Measurements from ENCODE around the gene FGD3. TPM values are rescaled to one million over a fixed set of nuclear protein-coding genes. Genes with fewer than 3 reads are reported as not detected.

The FGD3 gene
- total RNA-seq, 2 donors from 2014 or later = 42.0 to 43.3 TPM

DNA sequence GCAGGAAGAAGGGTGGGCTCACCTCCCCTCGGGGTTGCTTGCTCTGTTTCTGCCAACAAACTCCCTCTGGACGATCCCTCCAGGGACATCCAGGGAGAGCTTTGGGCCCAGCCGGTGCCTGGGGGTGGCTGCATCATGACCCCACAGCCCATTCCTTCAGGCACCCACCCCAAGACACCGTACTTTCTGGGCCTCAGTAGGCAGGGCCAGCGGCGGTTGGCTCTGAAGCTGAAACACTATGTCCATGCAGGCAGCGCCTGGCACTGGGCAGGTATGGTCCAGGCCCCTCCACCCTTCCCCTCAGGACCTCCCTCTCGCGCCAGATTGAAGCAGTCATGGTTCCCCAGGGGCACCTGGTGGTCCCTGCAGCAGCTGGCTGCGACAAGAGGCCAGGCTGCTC lies 92.7 kb downstream of the FGD3 start:
- DNase-seq (ENCODE audit: low spot score) (no peak), ATAC-seq (peak in 1 of 2 donors; percentile 29)
- Mint-ChIP-seq H3K4me3 (no peak overlapping the region), H3K27me3 (peaks cover 0 to 14% of the 10 kb centered on the region in 2 donors), H3K36me3 (no peaks in the 10 kb centered on the region), H3K27ac (no peak overlapping the region), H3K9me3 (no peaks in the 10 kb centered on the region), H3K4me1 (ENCODE audit: low read depth in 2 of 2) (peaks cover 11 to 23% of the 10 kb centered on the region in 2 donors)

DNA sequence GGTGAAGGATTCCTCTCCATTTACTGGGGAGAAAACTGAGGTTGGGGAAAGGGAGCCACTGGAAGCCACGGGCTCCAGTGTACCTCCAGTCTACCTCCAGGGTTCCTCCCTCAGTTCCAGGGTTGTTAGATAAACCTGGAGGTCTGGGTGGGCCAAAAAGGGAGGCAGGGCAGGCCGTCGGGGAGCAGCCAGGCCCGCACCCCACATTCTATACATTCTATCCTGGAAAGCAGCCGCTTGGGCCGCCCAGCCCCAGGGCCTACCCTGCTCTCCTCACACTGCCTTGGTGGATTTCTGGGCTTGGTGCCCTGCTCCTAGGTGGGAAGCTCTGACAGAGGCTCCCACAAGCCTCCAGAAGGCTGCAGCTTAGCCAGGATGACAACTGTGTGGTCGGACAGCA lies 93.1 kb downstream of the FGD3 start:
- no peak overlapping the region for H3K4me3 Mint-ChIP-seq
- H3K4me1 Mint-ChIP-seq (ENCODE audit: low read depth in 2 of 2) = peaks cover 11 to 23% of the 10 kb centered on the region in 2 donors
- peaks cover 0 to 16% of the 10 kb centered on the region in 2 donors for H3K27me3 Mint-ChIP-seq
- DNase-seq (ENCODE audit: low spot score) = no peak
- H3K27ac Mint-ChIP-seq = no peak overlapping the region
- no peaks in the 10 kb centered on the region for H3K36me3 Mint-ChIP-seq
- H3K9me3 Mint-ChIP-seq = no peaks in the 10 kb centered on the region
- no peak for ATAC-seq

DNA sequence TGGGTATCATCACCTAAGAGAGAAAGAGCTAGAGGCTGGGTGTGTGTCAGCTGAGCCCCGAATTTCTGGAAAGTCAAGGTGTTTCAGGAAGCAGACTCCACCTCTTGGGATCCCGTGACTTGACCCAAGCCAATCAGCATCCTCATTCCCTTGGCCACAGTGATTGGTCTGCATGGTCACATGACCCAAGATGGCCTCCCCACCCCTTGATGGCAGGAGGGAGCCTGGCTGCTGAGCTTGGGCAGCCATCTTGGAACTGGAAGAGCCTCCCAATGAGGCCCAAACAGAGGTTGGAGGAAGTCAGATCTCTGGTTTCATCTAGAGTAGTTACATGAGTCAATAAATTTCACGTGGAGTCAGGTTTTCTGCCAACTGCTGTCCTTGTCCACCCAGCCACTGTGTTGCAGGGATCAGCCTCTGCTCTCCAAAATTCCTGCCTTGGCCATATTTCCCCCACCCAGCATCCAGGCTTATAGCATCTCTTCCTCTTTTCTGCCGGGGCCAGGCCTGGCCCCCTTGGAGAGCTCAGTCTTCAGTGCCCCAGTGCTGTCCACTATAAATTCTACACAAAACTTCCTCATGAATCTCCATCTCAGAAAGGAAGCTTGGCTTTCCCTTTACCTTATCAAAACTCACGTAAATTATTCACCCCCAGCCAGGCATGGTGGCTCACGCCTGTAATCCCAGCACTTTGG lies 93.9 kb downstream of the FGD3 start:
- H3K4me3 Mint-ChIP-seq = no peak overlapping the region
- ATAC-seq = no peak
- H3K27ac Mint-ChIP-seq = peak overlapping the region in 1 of 2 donors; percentile 27

DNA sequence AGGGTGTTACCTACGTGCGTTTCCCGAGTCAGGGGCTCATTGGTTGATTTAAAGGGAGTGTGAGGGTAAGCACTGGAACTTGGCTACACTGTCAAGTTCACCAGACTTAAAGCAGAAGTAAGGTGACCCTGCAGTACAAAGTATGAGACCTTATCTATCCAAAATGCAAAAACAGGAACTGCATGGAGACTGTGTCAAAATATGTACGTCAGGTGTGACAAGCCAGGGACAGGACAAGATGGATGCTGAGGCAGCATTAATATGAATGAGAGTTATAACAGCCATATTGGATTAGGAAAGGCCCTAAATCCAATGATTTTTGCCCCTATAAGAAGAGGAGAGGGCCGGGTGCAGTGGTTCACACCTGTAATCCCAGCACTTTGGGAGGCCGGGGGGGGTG lies 95.8 kb downstream of the FGD3 start:
- Mint-ChIP-seq H3K36me3 (no peaks in the 10 kb centered on the region), H3K4me3 (no peak overlapping the region), H3K27me3 (peaks cover 0 to 26% of the 10 kb centered on the region in 2 donors), H3K9me3 (no peaks in the 10 kb centered on the region), H3K27ac (peak overlapping the region; percentile 17 to 31), H3K4me1 (ENCODE audit: low read depth in 2 of 2) (peaks cover 11 to 18% of the 10 kb centered on the region in 2 donors)
- ATAC-seq (no peak), DNase-seq (ENCODE audit: low spot score) (no peak)

More for the DNA sequence above, 93.9 kb downstream of the FGD3 start:
- no peak for DNase-seq (ENCODE audit: low spot score)
- Mint-ChIP-seq H3K4me1 (ENCODE audit: low read depth in 2 of 2) (peaks cover 11 to 23% of the 10 kb centered on the region in 2 donors), H3K9me3 (no peaks in the 10 kb centered on the region), H3K27me3 (peaks cover 0 to 20% of the 10 kb centered on the region in 2 donors), H3K36me3 (no peaks in the 10 kb centered on the region)

DNA sequence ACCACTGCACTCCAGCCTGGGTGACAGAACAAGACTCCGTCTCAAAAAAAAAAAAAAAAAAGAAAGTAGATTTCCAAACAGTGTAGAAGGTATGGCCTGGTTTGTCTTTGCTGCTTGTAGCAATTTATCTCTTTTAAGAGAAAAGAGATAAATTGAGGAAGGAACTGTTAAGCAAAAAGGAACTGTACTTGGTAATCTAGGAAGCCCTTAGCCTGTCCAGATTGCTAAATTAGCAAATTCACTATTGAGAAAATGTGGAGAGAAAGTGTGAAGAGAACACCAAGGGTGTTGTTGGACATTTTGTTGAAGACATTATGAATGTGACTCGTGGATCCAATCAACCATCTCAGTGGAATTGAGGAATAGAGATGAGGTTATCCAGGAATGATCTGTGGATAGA lies 98.2 kb downstream of the FGD3 start:
- H3K27me3 Mint-ChIP-seq = peaks cover 0 to 38% of the 10 kb centered on the region in 2 donors
- H3K9me3 Mint-ChIP-seq = no peaks in the 10 kb centered on the region
- H3K27ac Mint-ChIP-seq = peak overlapping the region in 1 of 2 donors; percentile 57
- ATAC-seq = no peak
- H3K36me3 Mint-ChIP-seq = no peaks in the 10 kb centered on the region
- no peak overlapping the region for H3K4me3 Mint-ChIP-seq
- H3K4me1 Mint-ChIP-seq (ENCODE audit: low read depth in 2 of 2) = peaks cover 11 to 12% of the 10 kb centered on the region in 2 donors
- DNase-seq (ENCODE audit: low spot score) = no peak

DNA sequence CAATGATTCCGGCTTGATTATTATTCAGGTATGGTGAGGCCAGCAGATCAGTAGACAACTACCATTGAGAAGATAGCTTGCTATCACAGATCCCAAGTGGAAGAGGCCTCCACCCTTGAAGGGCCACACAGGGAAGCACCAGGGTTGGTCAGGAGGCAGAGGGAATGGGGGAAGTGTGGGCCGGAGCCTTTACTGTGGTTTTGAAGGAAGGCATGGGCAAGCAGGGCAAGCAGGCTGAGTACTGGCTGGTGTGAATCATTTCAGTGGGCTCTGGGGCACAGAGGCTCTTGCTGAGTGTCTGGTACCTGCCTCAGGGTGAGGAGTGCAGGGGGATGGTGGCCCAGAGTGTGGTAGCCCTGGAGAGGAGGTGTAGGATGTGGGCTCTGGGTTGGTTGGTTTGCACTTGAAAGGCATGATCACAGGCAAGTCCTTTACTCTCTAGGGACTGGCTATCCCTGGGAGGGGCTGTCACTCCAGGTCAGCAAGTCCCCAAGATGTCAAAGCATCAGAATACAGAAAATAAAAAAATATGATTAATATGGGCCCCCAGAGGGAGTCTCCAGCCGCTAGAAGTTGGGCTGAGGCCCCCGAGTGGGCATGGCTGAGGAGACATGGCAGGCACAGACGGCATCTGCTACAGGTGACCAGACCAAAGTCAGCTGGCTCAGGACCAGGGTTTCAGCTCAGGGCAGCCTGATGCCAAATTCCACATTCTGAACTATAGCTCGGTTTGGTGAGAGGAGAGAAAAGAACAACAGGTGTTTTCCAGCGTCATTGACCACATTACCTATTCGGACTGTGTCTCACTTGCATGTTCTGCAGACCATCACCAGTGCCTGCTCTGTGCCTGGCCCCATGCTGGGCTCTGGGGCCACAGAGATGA lies 101.5 kb downstream of the FGD3 start:
- Mint-ChIP-seq H3K4me3 (no peak overlapping the region), H3K36me3 (no peaks in the 10 kb centered on the region), H3K27ac (no peak overlapping the region), H3K9me3 (no peaks in the 10 kb centered on the region), H3K27me3 (peaks cover 0 to 27% of the 10 kb centered on the region in 2 donors), H3K4me1 (ENCODE audit: low read depth in 2 of 2) (peaks cover 0 to 2% of the 10 kb centered on the region in 2 donors)
- DNase-seq (ENCODE audit: low spot score) (no peak), ATAC-seq (peak in 1 of 2 donors; percentile 25)

DNA sequence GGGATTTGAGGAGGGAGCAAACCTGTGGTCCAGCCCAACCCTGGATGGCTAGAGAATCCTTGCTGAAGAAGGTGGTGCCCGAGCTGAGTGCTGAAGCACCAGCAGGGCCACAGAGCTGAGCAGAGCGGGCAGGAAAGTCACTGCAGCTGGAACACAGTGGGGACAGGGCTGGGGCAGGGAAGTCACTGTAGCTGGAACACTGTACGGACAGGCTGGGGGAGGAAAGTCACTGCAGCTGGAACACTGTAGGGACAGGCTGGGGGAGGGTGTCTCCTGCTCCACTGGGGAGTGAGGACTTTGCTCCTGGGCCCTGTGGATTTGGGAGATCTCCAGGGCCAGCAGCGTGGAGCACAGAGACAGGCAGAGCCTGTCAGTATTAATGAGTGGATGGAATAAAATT lies 102.2 kb downstream of the FGD3 start:
- Mint-ChIP-seq H3K27ac (no peak overlapping the region), H3K27me3 (peaks cover 0 to 25% of the 10 kb centered on the region in 2 donors), H3K4me3 (no peak overlapping the region), H3K4me1 (ENCODE audit: low read depth in 2 of 2) (peaks cover 0 to 2% of the 10 kb centered on the region in 2 donors), H3K9me3 (no peaks in the 10 kb centered on the region), H3K36me3 (no peaks in the 10 kb centered on the region)
- no peak for ATAC-seq
- no peak for DNase-seq (ENCODE audit: low spot score)

DNA sequence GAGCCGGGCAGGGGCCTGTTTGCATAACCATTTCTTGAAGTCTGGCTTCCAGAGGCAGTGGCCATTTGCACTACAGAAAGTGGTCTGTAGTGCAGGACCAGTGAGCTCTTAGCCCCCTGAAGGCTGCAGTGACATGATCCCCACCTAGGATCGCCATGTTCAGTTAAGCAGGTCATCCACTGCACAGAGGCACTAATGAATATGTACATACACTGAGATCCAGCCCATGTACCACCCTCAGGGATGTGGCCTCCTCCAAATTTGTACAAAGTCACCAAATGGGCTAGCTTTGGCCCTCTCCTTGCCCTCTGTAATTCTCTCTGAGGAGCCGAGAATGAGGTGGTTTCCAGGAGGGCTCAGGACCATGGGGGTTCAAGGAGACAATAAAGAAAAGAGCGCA lies 102.9 kb downstream of the FGD3 start:
- H3K27me3 Mint-ChIP-seq = peaks cover 0 to 22% of the 10 kb centered on the region in 2 donors
- no peak for ATAC-seq
- H3K4me3 Mint-ChIP-seq = no peak overlapping the region
- no peak overlapping the region for H3K27ac Mint-ChIP-seq
- H3K36me3 Mint-ChIP-seq = no peaks in the 10 kb centered on the region
- no peaks in the 10 kb centered on the region for H3K9me3 Mint-ChIP-seq
- peaks cover 0 to 2% of the 10 kb centered on the region in 2 donors for H3K4me1 Mint-ChIP-seq (ENCODE audit: low read depth in 2 of 2)
- no peak for DNase-seq (ENCODE audit: low spot score)

DNA sequence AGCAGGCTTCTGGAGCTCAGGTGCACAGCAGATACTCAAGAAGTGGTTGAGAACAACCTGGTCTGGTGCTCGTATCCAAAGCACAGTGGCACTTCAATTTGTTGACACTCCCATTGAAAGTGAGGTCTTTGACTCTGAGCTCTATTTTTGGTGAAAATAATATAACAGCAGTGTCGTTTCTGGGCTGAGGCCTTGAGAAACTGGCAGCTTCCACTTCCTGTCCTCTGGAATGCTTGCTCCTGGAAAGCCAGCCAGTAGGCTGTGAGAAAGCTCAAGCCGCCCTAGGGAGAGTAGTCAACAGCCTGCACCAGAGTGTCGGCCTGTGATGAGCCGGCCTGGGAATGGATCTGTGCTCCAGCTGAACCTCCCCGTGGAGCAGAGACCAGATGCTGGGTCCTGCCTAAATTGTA lies 104.4 kb downstream of the FGD3 start:
- Mint-ChIP-seq H3K4me3 (no peak overlapping the region), H3K9me3 (no peaks in the 10 kb centered on the region), H3K27me3 (peaks cover 0 to 18% of the 10 kb centered on the region in 2 donors), H3K27ac (no peak overlapping the region), H3K4me1 (ENCODE audit: low read depth in 2 of 2) (peaks cover 0 to 2% of the 10 kb centered on the region in 2 donors), H3K36me3 (no peaks in the 10 kb centered on the region)
- ATAC-seq (no peak), DNase-seq (ENCODE audit: low spot score) (no peak)

DNA sequence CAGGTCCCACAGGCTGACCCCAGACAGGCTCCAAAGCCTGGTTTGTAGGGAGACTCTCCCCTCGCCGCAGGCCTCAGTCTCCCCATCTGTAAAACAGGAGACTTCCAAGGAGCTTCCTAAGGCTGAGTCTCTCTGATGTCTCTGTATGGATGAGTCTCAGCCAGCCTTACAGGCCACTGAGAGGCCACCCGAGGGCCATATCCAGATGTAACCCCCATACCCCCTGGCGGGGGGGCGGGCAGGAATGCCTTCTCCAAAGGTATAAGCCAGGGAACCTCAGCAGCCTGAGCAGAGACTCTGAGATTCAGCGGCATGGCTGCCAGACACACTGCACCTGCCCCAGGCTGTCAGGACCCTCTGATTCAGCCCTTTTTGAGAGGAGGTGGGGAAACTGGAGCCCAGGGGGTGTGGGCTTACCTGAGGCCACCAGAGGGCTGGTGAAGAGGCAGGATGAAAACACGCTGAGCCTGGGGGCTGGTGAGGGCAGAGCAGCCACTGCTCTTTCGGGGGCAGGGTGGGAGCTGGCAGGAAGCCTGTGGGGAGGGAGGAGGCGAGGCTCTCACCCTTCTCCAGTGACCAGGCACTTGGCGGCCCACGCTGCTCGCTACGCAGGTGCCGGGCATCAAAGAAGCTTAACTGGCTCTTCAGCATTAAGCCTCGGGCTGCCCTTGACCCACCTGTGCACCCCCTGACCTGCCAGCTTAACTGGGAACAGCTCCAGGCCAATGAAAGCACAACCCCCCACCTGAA lies 105.6 kb downstream of the FGD3 start:
- no peak for DNase-seq (ENCODE audit: low spot score)
- no peak overlapping the region for H3K27ac Mint-ChIP-seq
- no peaks in the 10 kb centered on the region for H3K36me3 Mint-ChIP-seq
- peaks cover 0 to 6% of the 10 kb centered on the region in 2 donors for H3K4me1 Mint-ChIP-seq (ENCODE audit: low read depth in 2 of 2)
- no peak for ATAC-seq
- H3K9me3 Mint-ChIP-seq = no peaks in the 10 kb centered on the region
- H3K4me3 Mint-ChIP-seq = no peak overlapping the region
- peaks cover 0 to 13% of the 10 kb centered on the region in 2 donors for H3K27me3 Mint-ChIP-seq

DNA sequence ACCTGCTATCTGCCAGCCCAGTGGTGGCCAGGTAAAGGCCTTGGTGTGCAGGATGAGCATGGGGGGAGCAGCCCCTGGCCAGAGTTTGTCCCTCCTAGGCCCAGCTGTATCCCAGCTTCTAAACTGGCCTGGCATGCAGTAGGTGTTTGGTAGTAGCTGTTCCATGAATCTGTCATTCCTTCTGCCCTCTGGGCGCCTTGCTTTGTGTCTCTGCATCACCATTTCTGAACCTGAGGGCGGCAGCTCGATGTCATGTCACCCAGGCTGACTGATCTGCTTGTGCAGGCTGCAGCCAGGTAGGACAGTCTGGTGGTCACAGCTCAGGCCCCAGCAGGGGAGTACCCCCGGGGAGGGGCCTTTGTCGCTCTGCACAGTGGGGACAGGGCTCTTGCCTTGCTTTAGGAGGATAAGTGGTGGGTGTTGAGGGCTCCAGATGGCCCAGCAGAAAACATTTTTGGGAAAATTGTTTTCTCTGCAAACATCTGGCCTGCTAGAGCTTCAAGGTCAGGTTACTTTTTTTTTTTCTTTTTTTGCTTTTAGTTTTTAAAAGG lies 106.5 kb downstream of the FGD3 start:
- Mint-ChIP-seq H3K4me1 (ENCODE audit: low read depth in 2 of 2) (peaks cover 0 to 9% of the 10 kb centered on the region in 2 donors), H3K9me3 (no peaks in the 10 kb centered on the region), H3K4me3 (no peak overlapping the region), H3K27me3 (peaks cover 0 to 12% of the 10 kb centered on the region in 2 donors), H3K27ac (no peak overlapping the region), H3K36me3 (no peaks in the 10 kb centered on the region)
- DNase-seq (ENCODE audit: low spot score) (no peak), ATAC-seq (no peak)

DNA sequence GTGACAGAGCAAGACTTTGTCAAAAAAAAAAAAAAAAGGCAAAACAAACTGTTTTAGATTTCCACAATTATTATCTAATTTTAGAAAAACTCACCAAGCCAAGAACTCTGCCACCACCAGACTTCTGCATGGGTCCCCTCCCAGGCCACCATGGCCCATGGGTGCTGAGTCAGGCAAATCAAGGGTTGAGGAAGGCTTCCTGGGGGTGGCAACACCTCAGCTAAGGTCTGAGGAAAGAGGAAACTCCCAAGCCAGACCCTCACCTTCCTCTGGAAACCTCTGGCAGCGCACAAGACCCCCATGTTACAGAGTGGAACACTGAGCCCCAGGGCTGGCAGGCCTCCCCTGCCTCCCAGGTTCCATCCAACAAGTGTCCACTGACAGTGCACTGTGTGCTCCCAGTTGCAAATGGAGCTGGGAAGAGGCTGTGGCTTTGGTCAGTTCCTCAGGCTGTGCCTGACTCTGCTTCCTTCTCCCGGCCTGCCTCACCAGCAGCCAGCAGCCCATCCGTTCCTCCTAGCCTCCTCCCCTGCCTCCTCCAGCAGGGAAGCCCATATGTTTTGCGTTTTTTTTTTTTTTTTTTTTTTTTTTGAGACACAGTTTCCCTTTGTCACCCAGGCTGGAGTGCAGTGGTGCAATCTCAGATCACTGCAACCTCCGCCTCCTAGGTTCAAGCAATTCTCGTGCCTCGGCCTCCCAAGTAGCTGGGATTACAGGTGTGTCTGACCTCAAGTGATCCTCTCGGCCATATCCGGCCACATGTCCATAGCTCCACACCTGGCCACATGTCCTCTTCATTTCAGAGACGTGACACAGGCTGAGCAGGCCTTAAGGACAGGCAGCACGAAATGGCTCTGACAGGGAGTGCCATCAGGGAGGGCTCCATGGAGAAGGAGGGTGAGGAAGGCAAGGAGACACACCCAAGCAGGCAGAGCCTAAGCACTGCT lies 107.7 kb downstream of the FGD3 start:
- DNase-seq (ENCODE audit: low spot score) (no peak), ATAC-seq (no peak)
- Mint-ChIP-seq H3K27ac (no peak overlapping the region), H3K4me1 (ENCODE audit: low read depth in 2 of 2) (peaks cover 7 to 14% of the 10 kb centered on the region in 2 donors), H3K27me3 (peaks cover 0 to 4% of the 10 kb centered on the region in 2 donors), H3K9me3 (no peaks in the 10 kb centered on the region), H3K4me3 (no peak overlapping the region), H3K36me3 (no peaks in the 10 kb centered on the region)

Data from natural killer cell treated with Interleukin-12 subunit alpha and Interleukin-12 subunit beta and Interleukin-15 and Interleukin-18, amount 100 ng/mL, for 72 hours (primary cell).